GM10266 (cell line): ENCODE results near the gene LGALS14.

ENCODE experiments used
- DNase-seq: peaks from one replicate; pipeline ENCODE4 v3.0.0; 2012; ENCODE audit errors: extremely low spot score
- CTCF ChIP-seq: IDR thresholded peaks from 2 replicates; pipeline ENCODE4 v1.5.1; 2012; ENCODE audit warnings: mild to moderate bottlenecking, low read depth; ENCODE audit not compliant: control insufficient read depth, insufficient read depth; ENCODE audit errors: missing control alignments

LGALS14 gene

GRCh38 chr19:39746836-39747529 lies 42.7 kb downstream of the LGALS14 start:
- no peak for TF ChIP-seq CTCF
- no peak for DNase-seq

- no peak for DNase-seq
- TF ChIP-seq CTCF = no peak
Observed at GRCh38 chr19:39749981-39750380, 45.7 kb downstream of the LGALS14 start.

- no peak for TF ChIP-seq CTCF
- no peak for DNase-seq
Observed at GRCh38 chr19:39752390-39752789, 48.1 kb downstream of the LGALS14 start.

- no peak for TF ChIP-seq CTCF
Observed at GRCh38 chr19:39752795-39753194, 48.5 kb downstream of the LGALS14 start.

GRCh38 chr19:39754544-39754943 lies 50.3 kb downstream of the LGALS14 start:
- TF ChIP-seq CTCF = no peak
- no peak for DNase-seq

More at GRCh38 chr19:39752795-39753194, 48.5 kb downstream of the LGALS14 start:
- no peak for DNase-seq

- no peak for DNase-seq
- TF ChIP-seq CTCF = no peak
Observed at GRCh38 chr19:39754971-39755370, 50.7 kb downstream of the LGALS14 start.
